ENCODE data around the gene CIDEC. TPM values are rescaled to one million over a fixed set of nuclear protein-coding genes. Genes with fewer than 3 reads are reported as not detected.
"Not testable (repeated sequence)": the region's sequence is repeated elsewhere in the genome, so short reads cannot be mapped to it uniquely, and the experiment has no call there.

CIDEC gene
- total RNA-seq, 2 experiments from 2014 or later = not detected

GRCh38 chr3:9866639-9867038, 13.4 kb downstream of the CIDEC start:
- Histone ChIP-seq H2AFZ (ENCODE audit: low read length) (no peak overlapping the region), H3K9me2 (ENCODE audit: insufficient read depth, low read length) (no peaks in the 10 kb centered on the region), H3K36me3 (ENCODE audit: insufficient read depth, low read length) (no peaks in the 10 kb centered on the region), H3K27ac (ENCODE audit: low read depth, low read length, poor library complexity, severe bottlenecking) (no peak overlapping the region), H3K79me2 (ENCODE audit: insufficient read depth, low read depth, low read length) (no peaks in the 10 kb centered on the region), H3K4me2 (ENCODE audit: low read length) (no peak overlapping the region), H3K4me1 (ENCODE audit: insufficient read depth, low read length, poor library complexity, severe bottlenecking) (no peaks in the 10 kb centered on the region), H4K20me1 (ENCODE audit: insufficient read depth, low read length) (no peaks in the 10 kb centered on the region), H3K9me3 (ENCODE audit: low read length) (no peaks in the 10 kb centered on the region), H3K4me3 (ENCODE audit: low read depth, low read length, poor library complexity, severe bottlenecking) (no peak overlapping the region)
- no TSS peak for BruUV-seq (replicated peaks)
- ChIA-PET CTCF (ENCODE audit: unreplicated experiment) (interaction anchor here (0.6 kb wide), 1 partner anchor 140 kb away, joined by 4 read pairs; no protein-coding TSS in a partner anchor), POLR2A (interaction anchor here (0.5 kb wide), 1 partner anchor 109 kb away, joined by 3 read pairs; no protein-coding TSS in a partner anchor)
- DNase-seq (ENCODE audit: low spot score) = no peak
- TF ChIP-seq CTCF (conservative IDR thresholded peaks at IDR 0.05; ENCODE audit: low read length) = no peak
- no peak for TF ChIP-seq EZH2phosphoT487 (IDR thresholded peaks at IDR 0.05; ENCODE audit: borderline replicate concordance, low read depth, low read length)
- intact Hi-C loops (cut with micrococcal nuclease; ENCODE audit: unreplicated experiment) = no loop called here

GRCh38 chr3:9865125-9865637, 14.9 kb downstream of the CIDEC start:
- H3K36me3 ChIP-seq (ENCODE audit: insufficient read depth, low read length); CTCF ChIA-PET (ENCODE audit: unreplicated experiment); BruUV-seq (replicated peaks); intact Hi-C loops (cut with micrococcal nuclease; ENCODE audit: unreplicated experiment); H3K9me3 ChIP-seq (ENCODE audit: low read length); H3K4me3 ChIP-seq (ENCODE audit: low read depth, low read length, poor library complexity, severe bottlenecking); H2AFZ ChIP-seq (ENCODE audit: low read length); H3K79me2 ChIP-seq (ENCODE audit: insufficient read depth, low read depth, low read length); DNase-seq (ENCODE audit: low spot score); H3K4me2 ChIP-seq (ENCODE audit: low read length); H4K20me1 ChIP-seq (ENCODE audit: insufficient read depth, low read length); H3K9me2 ChIP-seq (ENCODE audit: insufficient read depth, low read length); H3K4me1 ChIP-seq (ENCODE audit: insufficient read depth, low read length, poor library complexity, severe bottlenecking); H3K27ac ChIP-seq (ENCODE audit: low read depth, low read length, poor library complexity, severe bottlenecking): not testable (repeated sequence)
- POLR2A ChIA-PET = interaction anchor here (0.7 kb wide), 2 partner anchors 14 to 309 kb away, joined by 4 read pairs; no protein-coding TSS in a partner anchor

GRCh38 chr3:9864200-9864927, 15.7 kb downstream of the CIDEC start:
- Histone ChIP-seq H3K9me3 (ENCODE audit: low read length) (no peaks in the 10 kb centered on the region), H3K27ac (ENCODE audit: low read depth, low read length, poor library complexity, severe bottlenecking) (no peak overlapping the region), H3K9me2 (ENCODE audit: insufficient read depth, low read length) (no peaks in the 10 kb centered on the region), H3K4me1 (ENCODE audit: insufficient read depth, low read length, poor library complexity, severe bottlenecking) (no peaks in the 10 kb centered on the region), H4K20me1 (ENCODE audit: insufficient read depth, low read length) (no peaks in the 10 kb centered on the region), H3K4me3 (ENCODE audit: low read depth, low read length, poor library complexity, severe bottlenecking) (no peak overlapping the region), H3K79me2 (ENCODE audit: insufficient read depth, low read depth, low read length) (no peaks in the 10 kb centered on the region), H2AFZ (ENCODE audit: low read length) (no peak overlapping the region), H3K36me3 (ENCODE audit: insufficient read depth, low read length) (no peaks in the 10 kb centered on the region), H3K4me2 (ENCODE audit: low read length) (no peak overlapping the region)
- CTCF ChIA-PET (ENCODE audit: unreplicated experiment) = no interaction called here
- BruUV-seq (replicated peaks) = no TSS peak
- intact Hi-C loops (cut with micrococcal nuclease; ENCODE audit: unreplicated experiment) = no loop called here
- TF ChIP-seq CTCF (conservative IDR thresholded peaks at IDR 0.05; ENCODE audit: low read length) (no peak), EZH2phosphoT487 (IDR thresholded peaks at IDR 0.05; ENCODE audit: borderline replicate concordance, low read depth, low read length) (no peak)
- DNase-seq (ENCODE audit: low spot score) = no peak
- POLR2A ChIA-PET = interaction anchor here (0.7 kb wide), 1 partner anchor 15 kb away, joined by 4 read pairs; no protein-coding TSS in a partner anchor

All from OCI-LY7 (cell line).